Testis (tissue), 2 donors: ENCODE measurements around the gene TIGD6.

Experiments
- POLR2A ChIP-seq: fragments of 450-650 bp; IDR thresholded peaks from one replicate; pipeline ENCODE4 v1.6.1; 2017; ENCODE audit warnings: antibody characterized with exemption, mild to moderate bottlenecking, moderate library complexity
- TF ChIP-seq, protein P1 (sequence below), 3 experiments: fragments of 450-650 bp in 2 of 3; fragments of 200-600 bp in 1 of 3; sonication (generic) in 1 of 3; IDR thresholded peaks; one replicate each; pipeline ENCODE4 v1.5.1; 2016 to 2019; ENCODE audit warnings: antibody characterized with exemption in 3 of 3, mild to moderate bottlenecking in 2 of 3, moderate library complexity in 1 of 3

DNA sequence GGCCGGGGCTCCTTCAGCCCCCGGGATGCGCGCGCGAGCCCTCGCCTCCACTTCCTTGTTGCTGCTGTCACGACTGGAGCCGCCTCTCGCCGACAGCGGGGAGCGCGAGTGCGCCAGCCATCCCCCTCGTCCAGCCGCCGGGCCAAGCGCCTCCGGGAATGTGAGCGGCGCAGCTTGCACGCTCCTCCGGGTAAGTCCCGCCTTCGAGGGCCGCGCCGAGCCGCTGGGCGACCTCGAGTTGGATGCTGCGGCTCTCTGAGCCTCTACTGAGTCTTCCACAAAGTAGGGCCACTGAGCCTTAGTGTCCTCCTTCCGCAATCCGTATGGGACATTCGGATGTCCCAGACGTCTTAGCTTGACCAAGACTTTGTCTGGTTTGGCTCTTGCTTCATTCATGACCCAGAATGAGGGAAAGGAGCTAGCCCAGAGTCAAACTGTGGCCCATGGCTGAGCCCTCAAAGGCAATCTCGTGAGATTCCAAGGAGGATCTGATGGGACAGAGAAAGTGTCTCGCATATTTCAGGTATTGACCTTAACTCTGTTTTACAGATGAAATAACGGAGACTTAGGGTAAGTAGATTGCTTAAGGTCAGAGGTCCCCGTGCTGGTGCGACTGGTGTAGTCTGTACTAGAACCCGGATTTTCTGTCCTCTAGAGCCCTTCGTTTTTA is 671 bp upstream of the TIGD6 start:
- TF ChIP-seq, protein P1, sequence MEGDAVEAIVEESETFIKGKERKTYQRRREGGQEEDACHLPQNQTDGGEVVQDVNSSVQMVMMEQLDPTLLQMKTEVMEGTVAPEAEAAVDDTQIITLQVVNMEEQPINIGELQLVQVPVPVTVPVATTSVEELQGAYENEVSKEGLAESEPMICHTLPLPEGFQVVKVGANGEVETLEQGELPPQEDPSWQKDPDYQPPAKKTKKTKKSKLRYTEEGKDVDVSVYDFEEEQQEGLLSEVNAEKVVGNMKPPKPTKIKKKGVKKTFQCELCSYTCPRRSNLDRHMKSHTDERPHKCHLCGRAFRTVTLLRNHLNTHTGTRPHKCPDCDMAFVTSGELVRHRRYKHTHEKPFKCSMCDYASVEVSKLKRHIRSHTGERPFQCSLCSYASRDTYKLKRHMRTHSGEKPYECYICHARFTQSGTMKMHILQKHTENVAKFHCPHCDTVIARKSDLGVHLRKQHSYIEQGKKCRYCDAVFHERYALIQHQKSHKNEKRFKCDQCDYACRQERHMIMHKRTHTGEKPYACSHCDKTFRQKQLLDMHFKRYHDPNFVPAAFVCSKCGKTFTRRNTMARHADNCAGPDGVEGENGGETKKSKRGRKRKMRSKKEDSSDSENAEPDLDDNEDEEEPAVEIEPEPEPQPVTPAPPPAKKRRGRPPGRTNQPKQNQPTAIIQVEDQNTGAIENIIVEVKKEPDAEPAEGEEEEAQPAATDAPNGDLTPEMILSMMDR (IDR thresholded peaks at IDR 0.05), result no peak
- no peak for TF ChIP-seq POLR2A
